ENCODE results near the gene SLC9A5.

Gene SLC9A5

GRCh38 chr16:67259705-67260104, 10.9 kb downstream of the SLC9A5 start:
- no peak overlapping the region for H3K4me3 ChIP-seq (ENCODE audit: low read depth, low read length)
- TF ChIP-seq CTCF (IDR thresholded peaks at IDR 0.05; ENCODE audit: low read depth, low read length) = no peak

- no peak overlapping the region for H3K4me3 ChIP-seq (ENCODE audit: low read depth, low read length)
- TF ChIP-seq CTCF (IDR thresholded peaks at IDR 0.05; ENCODE audit: low read depth, low read length) = peak; percentile 72
These were observed 11.8 kb downstream of the SLC9A5 start for GRCh38 chr16:67260426-67261063.

GRCh38 chr16:67263201-67263600, 14.4 kb downstream of the SLC9A5 start:
- H3K4me3 ChIP-seq (ENCODE audit: low read depth, low read length) = no peak overlapping the region
- no peak for TF ChIP-seq CTCF (IDR thresholded peaks at IDR 0.05; ENCODE audit: low read depth, low read length)

GRCh38 chr16:67264277-67264676, 15.5 kb downstream of the SLC9A5 start:
- no peak for TF ChIP-seq CTCF (IDR thresholded peaks at IDR 0.05; ENCODE audit: low read depth, low read length)
- H3K4me3 ChIP-seq (ENCODE audit: low read depth, low read length) = no peak overlapping the region

GRCh38 chr16:67264866-67265265, 16.1 kb downstream of the SLC9A5 start:
- H3K4me3 ChIP-seq (ENCODE audit: low read depth, low read length) = no peak overlapping the region

GRCh38 chr16:67265834-67266233, 17.1 kb downstream of the SLC9A5 start:
- no peak overlapping the region for H3K4me3 ChIP-seq (ENCODE audit: low read depth, low read length)
- no peak for TF ChIP-seq CTCF (IDR thresholded peaks at IDR 0.05; ENCODE audit: low read depth, low read length)

More at GRCh38 chr16:67264866-67265265, 16.1 kb downstream of the SLC9A5 start:
- TF ChIP-seq CTCF (IDR thresholded peaks at IDR 0.05; ENCODE audit: low read depth, low read length) = no peak

- H3K4me3 ChIP-seq (ENCODE audit: low read depth, low read length) = no peak overlapping the region
- TF ChIP-seq CTCF (IDR thresholded peaks at IDR 0.05; ENCODE audit: low read depth, low read length) = no peak
These were observed 19.4 kb downstream of the SLC9A5 start for GRCh38 chr16:67268136-67268579.

Measured in WI38 (cell line).